Neural cell (in vitro differentiated cells): Measurements from ENCODE around the gene KPTN. TPM values are rescaled to one million over a fixed set of nuclear protein-coding genes. Genes with fewer than 3 reads are reported as not detected.
"Not testable (repeated sequence)": the region's sequence is repeated elsewhere in the genome, so short reads cannot be mapped to it uniquely, and the experiment has no call there.

ENCODE experiments used
- H2AFZ ChIP-seq: fragments of 200-600, 300-800 bp; sonication (generic), shearing (Covaris generic); 2 replicates; pipeline ENCODE4 v1.6.0; 2014; ENCODE audit warnings: low read depth, mild to moderate bottlenecking, antibody characterized with exemption, low read length, moderate library complexity
- H3F3A ChIP-seq: fragments of 200-600 bp; shearing (Covaris generic); 2 replicates; pipeline ENCODE4 v1.6.1; 2016; ENCODE audit warnings: mild to moderate bottlenecking, moderate library complexity, mixed read lengths, antibody characterized with exemption, low read length; ENCODE audit not compliant: insufficient read depth, poor library complexity, severe bottlenecking
- H3K27ac ChIP-seq: fragments of 200-600, 300-800 bp; sonication (generic), shearing (Covaris generic); 2 replicates; pipeline ENCODE4 v1.5.1; 2014; ENCODE audit warnings: mild to moderate bottlenecking, low read length, moderate library complexity
- H3K27me3 ChIP-seq: fragments of 300-800, 200-600 bp; sonication (generic), shearing (Covaris generic); 2 replicates; pipeline ENCODE4 v1.6.0; 2014; ENCODE audit warnings: mild to moderate bottlenecking, low read depth, low read length, moderate library complexity; ENCODE audit not compliant: insufficient read depth
- H3K36me3 ChIP-seq: fragments of 300-800, 200-600 bp; sonication (generic), shearing (Covaris generic); 2 replicates; pipeline ENCODE4 v1.5.1; 2014; ENCODE audit warnings: mild to moderate bottlenecking, antibody characterized with exemption, low read length, moderate library complexity; ENCODE audit not compliant: insufficient read depth
- H3K4me2 ChIP-seq: fragments of 300-800, 200-600 bp; sonication (generic), shearing (Covaris generic); 2 replicates; pipeline ENCODE4 v1.6.0; 2014; ENCODE audit warnings: mild to moderate bottlenecking, low read length
- H3K4me3 ChIP-seq: fragments of 300-800, 200-600 bp; sonication (generic), shearing (Covaris generic); 2 replicates; pipeline ENCODE4 v1.5.1; 2014; ENCODE audit warnings: mild to moderate bottlenecking, low read length, moderate library complexity
- H3K79me2 ChIP-seq: fragments of 200-600 bp; shearing (Covaris generic); replicated peaks from 2 replicates; pipeline ENCODE4 v1.6.0; 2014; ENCODE audit warnings: mild to moderate bottlenecking, low read length, moderate library complexity; ENCODE audit not compliant: insufficient read depth
- H3K9ac ChIP-seq: fragments of 300-800, 200-600 bp; sonication (generic), shearing (Covaris generic); 2 replicates; pipeline ENCODE4 v1.6.1; 2016; ENCODE audit warnings: mild to moderate bottlenecking, low read length, mixed read lengths
- H3K9me2 ChIP-seq: fragments of 200-600 bp; shearing (Covaris generic); 2 replicates; pipeline ENCODE4 v1.6.1; 2016; ENCODE audit warnings: mild to moderate bottlenecking, low read length, mixed read lengths; ENCODE audit not compliant: insufficient read depth
- H3K9me3 ChIP-seq: fragments of 200-600, 300-800 bp; sonication (generic), shearing (Covaris generic); 2 replicates; pipeline ENCODE4 v1.6.1; 2016; ENCODE audit warnings: mild to moderate bottlenecking, mixed run types, low read length, moderate library complexity, mixed read lengths
- H4K20me1 ChIP-seq: fragments of 200-600 bp; shearing (Covaris generic); 2 replicates; pipeline ENCODE4 v1.6.1; 2016; ENCODE audit warnings: mild to moderate bottlenecking, mixed run types; ENCODE audit not compliant: insufficient read depth
- CTCF ChIP-seq: fragments of 450-650 bp; IDR thresholded peaks from 2 replicates; pipeline ENCODE4 v1.5.1; 2014; ENCODE audit warnings: antibody characterized with exemption, mild to moderate bottlenecking, moderate library complexity; ENCODE audit not compliant: poor library complexity, severe bottlenecking
- EP300 ChIP-seq: fragments of 450-650 bp; conservative IDR thresholded peaks from 2 replicates; pipeline ENCODE4 v1.6.1; 2014; ENCODE audit warnings: antibody characterized with exemption, mild to moderate bottlenecking, moderate library complexity; ENCODE audit not compliant: poor library complexity, severe bottlenecking
- EZH2 ChIP-seq: fragments of 200-600, 300-800 bp; shearing (Covaris generic), sonication (generic); IDR thresholded peaks from 2 replicates; pipeline ENCODE4 v1.6.1; 2014; ENCODE audit warnings: antibody characterized with exemption, low read length, borderline replicate concordance, mild to moderate bottlenecking; ENCODE audit not compliant: insufficient read depth, poor library complexity, severe bottlenecking
- MXI1 ChIP-seq: fragments of 450-650 bp; conservative IDR thresholded peaks from 2 replicates; pipeline ENCODE4 v1.6.1; 2014; ENCODE audit warnings: antibody characterized with exemption, mild to moderate bottlenecking; ENCODE audit not compliant: poor library complexity, severe bottlenecking
- POLR2AphosphoS5 ChIP-seq: IDR thresholded peaks from 2 replicates; pipeline ENCODE4 v1.6.1; 2012
- RAD21 ChIP-seq: fragments of 450-650 bp; conservative IDR thresholded peaks from 2 replicates; pipeline ENCODE4 v1.6.1; 2014; ENCODE audit warnings: antibody characterized with exemption, mild to moderate bottlenecking, moderate library complexity
- REST ChIP-seq: IDR thresholded peaks from 2 replicates; pipeline ENCODE4 v1.6.1; 2012; ENCODE audit warnings: borderline replicate concordance
- SMC3 ChIP-seq: fragments of 450-650 bp; conservative IDR thresholded peaks from 2 replicates; pipeline ENCODE4 v1.6.1; 2014; ENCODE audit warnings: antibody characterized with exemption, mild to moderate bottlenecking, moderate library complexity; ENCODE audit not compliant: poor library complexity
- TAF1 ChIP-seq: IDR thresholded peaks from 2 replicates; pipeline ENCODE4 v1.6.1; 2012; ENCODE audit warnings: low read depth
- polyA plus RNA-seq: library from polyadenylated mRNA; depleted of rRNA; stranded (reverse); fragments of >200 nt; gene quantifications from 2 replicates; pipeline ENCODE4 v1.2.3, GENCODE V29; 2014

KPTN gene
- polyA plus RNA-seq, 1 donor from 2014 or later: 23.8 TPM

GRCh38 chr19:47487551-47488515 lies 3.8 kb upstream of the KPTN start:
- H3K27me3 ChIP-seq: no peaks in the 10 kb centered on the region
- no peaks in the 10 kb centered on the region for H3K9me3 ChIP-seq
- no peaks in the 10 kb centered on the region for H3K9me2 ChIP-seq
- H3K4me3 ChIP-seq: no peak overlapping the region
- H4K20me1 ChIP-seq: no peaks in the 10 kb centered on the region
- no peak overlapping the region for H3K9ac ChIP-seq
- no peak overlapping the region for H3K4me2 ChIP-seq
- no peaks in the 10 kb centered on the region for H3K36me3 ChIP-seq
- no peak overlapping the region for H3K27ac ChIP-seq
- no peaks in the 10 kb centered on the region for H3F3A ChIP-seq
- TF ChIP-seq RAD21 (no peak), POLR2AphosphoS5 (no peak), EZH2 (no peak), SMC3 (no peak), REST (no peak), EP300 (no peak), TAF1 (no peak), MXI1 (no peak), CTCF (no peak)
- H3K79me2 ChIP-seq: no peaks in the 10 kb centered on the region
- no peak overlapping the region for H2AFZ ChIP-seq

GRCh38 chr19:47486900-47487299 lies 2.9 kb upstream of the KPTN start:
- no peak overlapping the region for H3K4me3 ChIP-seq
- H2AFZ ChIP-seq: no peak overlapping the region
- H3K9me2 ChIP-seq: no peaks in the 10 kb centered on the region
- TF ChIP-seq SMC3: no peak
- TF ChIP-seq RAD21: no peak
- no peak for TF ChIP-seq EZH2
- no peak for TF ChIP-seq CTCF
- no peak for TF ChIP-seq EP300
- TF ChIP-seq TAF1: no peak
- no peak for TF ChIP-seq MXI1
- no peak for TF ChIP-seq REST
- no peak for TF ChIP-seq POLR2AphosphoS5
- H3K79me2 ChIP-seq: no peaks in the 10 kb centered on the region
- no peaks in the 10 kb centered on the region for H3F3A ChIP-seq
- no peaks in the 10 kb centered on the region for H3K9me3 ChIP-seq
- H3K4me2 ChIP-seq: no peak overlapping the region
- H3K9ac ChIP-seq: no peak overlapping the region
- H3K36me3 ChIP-seq: no peaks in the 10 kb centered on the region
- no peaks in the 10 kb centered on the region for H4K20me1 ChIP-seq
- H3K27me3 ChIP-seq: no peaks in the 10 kb centered on the region
- H3K27ac ChIP-seq: no peak overlapping the region

- not testable (repeated sequence) for H3K27me3 ChIP-seq, H3K27ac ChIP-seq, H2AFZ ChIP-seq, H3K4me2 ChIP-seq, H3K79me2 ChIP-seq, H3K4me3 ChIP-seq, H3K9me2 ChIP-seq, H3K9ac ChIP-seq, H3K36me3 ChIP-seq, H4K20me1 ChIP-seq, H3K9me3 ChIP-seq, H3F3A ChIP-seq
These were observed 2.2 kb upstream of the KPTN start for GRCh38 chr19:47486220-47486619.
